Uterus (tissue), 4 donors: ENCODE measurements around the gene PRKACG. TPM values are rescaled to one million over a fixed set of nuclear protein-coding genes. Genes with fewer than 3 reads are reported as not detected.

ENCODE experiments used
- DNase-seq, 2 donors: peaks; one replicate each; pipeline ENCODE4 v3.0.0-alpha.2; 2019 to 2020
- H3K27ac ChIP-seq, 2 donors: fragments of 200-600 bp; sonication (generic); 1 replicate in 1 of 2; 2 replicates in 1 of 2; pipeline ENCODE4 v1.5.1; 2016 to 2018
- H3K27me3 ChIP-seq, 2 donors: fragments of 200-600 bp; sonication (generic); one replicate each; pipeline ENCODE4 v1.5.1; 2018 to 2019; ENCODE audit warnings: control low read depth in 1 of 2
- H3K36me3 ChIP-seq, 2 donors: fragments of 200-600 bp; sonication (generic); one replicate each; pipeline ENCODE4 v1.5.1; 2019; ENCODE audit warnings: control low read depth in 1 of 2
- H3K4me1 ChIP-seq, 2 donors: fragments of 200-600 bp; sonication (generic); one replicate each; pipeline ENCODE4 v1.5.1; 2018 to 2019; ENCODE audit warnings: control low read depth in 1 of 2
- H3K4me3 ChIP-seq, 2 donors: fragments of 200-600 bp; sonication (generic); 1 replicate in 1 of 2; 2 replicates in 1 of 2; pipeline ENCODE4 v1.5.1; 2018 to 2019; ENCODE audit warnings: mild to moderate bottlenecking in 1 of 2
- H3K9me3 ChIP-seq, 2 donors: fragments of 200-600 bp; sonication (generic); one replicate each; pipeline ENCODE4 v1.5.1; 2019; ENCODE audit warnings: control low read depth in 1 of 2
- POLR2A ChIP-seq, 2 donors: fragments of 450-650 bp; IDR thresholded peaks; one replicate each; pipeline ENCODE4 v1.6.1; 2016; ENCODE audit warnings: antibody characterized with exemption in 2 of 2, mild to moderate bottlenecking in 1 of 2, moderate library complexity in 1 of 2
- intact Hi-C: fragments of 100-400 bp; cut with DNase I; formaldehyde crosslinking; loops from one replicate; pipeline ENCODE4 v1.15.1; 2023; ENCODE audit warnings: low total_unique reads
- total RNA-seq, 4 donors: library from RNA; depleted of rRNA in 3 of 4; stranded (reverse); fragments of >200 nt in 3 of 4; gene quantifications; one replicate each; pipeline versions ENCODE4 v1.1.0 to v1.2.4, GENCODE V29; 2014 to 2023
- TF ChIP-seq, protein P1 (sequence below), 4 experiments: fragments of 200-600 bp in 2 of 4; fragments of 450-650 bp in 2 of 4; sonication (generic) in 2 of 4; IDR thresholded peaks; one replicate each; pipeline ENCODE4 v1.5.1; 2016 to 2019; ENCODE audit warnings: antibody characterized with exemption in 4 of 4, mild to moderate bottlenecking in 2 of 4, moderate library complexity in 1 of 4
- donor health status: DM: yes; HTN: yes; CAD: no.

PRKACG gene
- total RNA-seq, 4 donors from 2014 or later, result not detected

DNA sequence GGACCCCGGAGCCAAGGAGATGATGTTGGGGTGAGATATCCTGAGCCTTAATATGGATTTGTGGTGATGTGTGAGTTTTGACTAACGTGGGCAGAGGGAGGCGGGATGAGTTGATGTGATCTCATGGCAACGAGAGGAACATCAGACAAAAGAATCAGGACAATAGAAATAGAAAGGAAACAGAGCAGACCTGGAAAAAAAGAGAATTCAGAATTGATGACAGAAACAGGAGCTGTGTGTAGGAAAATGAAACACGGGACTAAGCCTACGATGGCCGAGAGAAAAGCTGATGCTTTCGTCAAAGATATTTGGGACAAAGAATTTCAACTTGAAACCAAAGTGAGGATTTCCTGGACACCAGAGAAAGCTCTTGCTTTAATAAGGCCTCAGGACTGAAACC lies 10.9 kb downstream of the PRKACG start:
- Histone ChIP-seq H3K36me3 (no peaks in the 10 kb centered on the region), H3K9me3 (no peaks in the 10 kb centered on the region), H3K27ac (no peak overlapping the region), H3K27me3 (no peaks in the 10 kb centered on the region), H3K4me1 (no peaks in the 10 kb centered on the region), H3K4me3 (no peak overlapping the region)
- no peak for TF ChIP-seq POLR2A (IDR thresholded peaks at IDR 0.05)
- TF ChIP-seq, protein P1, sequence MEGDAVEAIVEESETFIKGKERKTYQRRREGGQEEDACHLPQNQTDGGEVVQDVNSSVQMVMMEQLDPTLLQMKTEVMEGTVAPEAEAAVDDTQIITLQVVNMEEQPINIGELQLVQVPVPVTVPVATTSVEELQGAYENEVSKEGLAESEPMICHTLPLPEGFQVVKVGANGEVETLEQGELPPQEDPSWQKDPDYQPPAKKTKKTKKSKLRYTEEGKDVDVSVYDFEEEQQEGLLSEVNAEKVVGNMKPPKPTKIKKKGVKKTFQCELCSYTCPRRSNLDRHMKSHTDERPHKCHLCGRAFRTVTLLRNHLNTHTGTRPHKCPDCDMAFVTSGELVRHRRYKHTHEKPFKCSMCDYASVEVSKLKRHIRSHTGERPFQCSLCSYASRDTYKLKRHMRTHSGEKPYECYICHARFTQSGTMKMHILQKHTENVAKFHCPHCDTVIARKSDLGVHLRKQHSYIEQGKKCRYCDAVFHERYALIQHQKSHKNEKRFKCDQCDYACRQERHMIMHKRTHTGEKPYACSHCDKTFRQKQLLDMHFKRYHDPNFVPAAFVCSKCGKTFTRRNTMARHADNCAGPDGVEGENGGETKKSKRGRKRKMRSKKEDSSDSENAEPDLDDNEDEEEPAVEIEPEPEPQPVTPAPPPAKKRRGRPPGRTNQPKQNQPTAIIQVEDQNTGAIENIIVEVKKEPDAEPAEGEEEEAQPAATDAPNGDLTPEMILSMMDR (IDR thresholded peaks at IDR 0.05), result no peak
- DNase-seq, result no peak
- intact Hi-C loops, result no loop called here

DNA sequence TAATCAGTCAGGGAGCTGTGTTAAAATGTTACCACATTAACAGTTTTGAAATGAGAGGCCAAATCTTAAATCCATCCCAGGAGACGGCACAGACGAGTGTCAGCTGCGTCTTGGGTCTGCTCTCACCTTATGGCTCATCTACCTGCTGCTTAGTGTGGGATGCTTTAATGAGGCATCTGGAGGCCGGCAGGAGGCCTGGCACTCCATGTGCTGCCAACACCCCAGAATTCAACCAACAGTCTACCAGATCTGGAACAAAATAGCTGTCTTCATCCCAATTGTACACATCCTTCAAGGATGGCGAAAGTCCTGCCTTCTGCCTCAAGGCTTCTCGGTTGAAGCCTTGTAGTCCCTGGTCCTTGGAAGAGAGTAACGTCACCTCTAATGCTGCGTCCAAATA lies 12.0 kb downstream of the PRKACG start:
- DNase-seq, result no peak
- TF ChIP-seq POLR2A (IDR thresholded peaks at IDR 0.05), result no peak
- TF ChIP-seq, protein P1 (IDR thresholded peaks at IDR 0.05), result no peak
- Histone ChIP-seq H3K4me3 (no peak overlapping the region), H3K27me3 (no peaks in the 10 kb centered on the region), H3K36me3 (no peaks in the 10 kb centered on the region), H3K4me1 (no peaks in the 10 kb centered on the region), H3K9me3 (no peaks in the 10 kb centered on the region), H3K27ac (no peak overlapping the region)
- intact Hi-C loops, result no loop called here

DNA sequence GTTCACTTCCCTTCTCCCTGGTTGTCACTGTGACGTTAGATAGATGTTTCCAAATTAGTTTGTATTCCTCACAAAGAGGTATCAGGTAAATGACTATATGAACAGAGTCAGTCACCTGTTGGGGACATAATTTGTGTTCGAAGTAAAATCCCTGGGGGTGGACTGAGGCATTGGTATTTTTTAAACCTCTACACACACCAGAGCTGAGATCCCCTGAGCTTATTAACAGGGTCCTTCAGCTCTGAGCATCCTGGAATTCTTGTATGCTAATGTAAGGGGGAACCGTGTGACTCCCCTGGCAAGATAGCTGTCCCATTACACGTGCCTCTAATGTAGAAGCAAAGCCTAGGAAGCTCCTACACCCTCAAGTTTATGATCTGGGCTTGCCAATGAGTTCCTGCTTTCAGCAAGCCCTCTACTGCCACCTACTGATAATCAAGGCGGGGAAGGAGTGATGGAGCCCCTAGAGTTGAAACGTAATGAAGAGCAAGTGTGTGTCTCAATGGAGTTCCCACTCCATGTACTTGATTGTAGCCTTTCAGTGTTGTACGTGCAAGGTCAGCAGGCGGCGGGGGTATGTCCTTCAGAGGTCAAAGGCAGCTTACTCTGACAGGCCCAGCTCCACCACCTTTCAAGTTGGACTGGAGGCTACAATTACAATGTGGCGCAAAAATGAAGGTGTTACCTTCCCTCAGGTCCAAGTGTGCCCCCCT lies 14.4 kb downstream of the PRKACG start:
- TF ChIP-seq, protein P1 (IDR thresholded peaks at IDR 0.05), result peak; percentile 63 to 76 (median 74)
- TF ChIP-seq POLR2A (IDR thresholded peaks at IDR 0.05), result no peak

DNA sequence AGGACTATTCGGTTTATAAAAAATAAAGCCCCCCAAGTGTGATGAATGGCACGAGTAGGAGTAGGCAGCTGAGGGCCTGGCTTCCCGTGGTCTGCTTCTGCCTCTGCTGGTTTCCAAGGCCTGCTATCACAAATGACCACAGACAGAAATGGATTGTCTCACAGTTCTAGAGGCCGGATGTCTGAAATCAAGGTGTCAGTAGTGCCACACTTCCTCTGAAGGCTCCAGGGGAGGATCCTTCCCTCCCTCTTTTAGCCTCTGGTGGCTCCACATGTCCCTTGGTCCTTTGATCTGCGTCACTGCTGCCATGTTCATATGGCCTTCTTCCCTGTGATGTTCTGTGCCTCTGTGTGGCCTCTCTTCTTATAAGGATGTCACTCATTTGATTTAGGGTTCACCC lies 15.1 kb downstream of the PRKACG start:
- TF ChIP-seq POLR2A (IDR thresholded peaks at IDR 0.05), result no peak
- TF ChIP-seq, protein P1 (IDR thresholded peaks at IDR 0.05), result no peak

More for the DNA sequence above, 14.4 kb downstream of the PRKACG start:
- Histone ChIP-seq H3K36me3 (no peaks in the 10 kb centered on the region), H3K4me1 (no peaks in the 10 kb centered on the region), H3K9me3 (no peaks in the 10 kb centered on the region), H3K27ac (no peak overlapping the region), H3K4me3 (no peak overlapping the region), H3K27me3 (no peaks in the 10 kb centered on the region)
- intact Hi-C loops, result no loop called here
- peak; percentile 46 to 71 for DNase-seq

DNA sequence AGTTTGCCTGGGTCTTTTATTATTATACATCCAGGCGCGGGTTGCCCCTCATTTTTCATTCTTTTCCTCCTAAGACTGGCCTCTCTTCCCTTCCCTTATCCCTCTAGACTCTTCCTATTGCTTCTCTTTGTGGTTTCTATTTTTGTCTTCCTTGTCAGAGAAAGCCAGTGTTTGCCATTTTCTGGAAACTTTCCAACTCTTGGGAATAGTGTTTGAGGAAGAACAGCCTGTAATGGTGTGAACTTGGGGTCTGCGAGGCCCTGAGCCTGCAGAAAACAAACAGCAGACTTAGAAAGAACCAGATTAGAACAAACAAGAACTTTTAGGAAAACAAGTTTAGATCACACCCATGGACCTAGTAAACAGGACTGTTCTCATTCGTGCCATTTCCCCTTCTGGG lies 15.5 kb downstream of the PRKACG start:
- TF ChIP-seq, protein P1 (IDR thresholded peaks at IDR 0.05), result no peak
- TF ChIP-seq POLR2A (IDR thresholded peaks at IDR 0.05), result no peak
- H3K9me3 ChIP-seq, result no peaks in the 10 kb centered on the region
- intact Hi-C loops, result no loop called here
- DNase-seq, result no peak
- H3K4me3 ChIP-seq, result no peak overlapping the region
- no peaks in the 10 kb centered on the region for H3K4me1 ChIP-seq
- H3K27me3 ChIP-seq, result no peaks in the 10 kb centered on the region
- H3K36me3 ChIP-seq, result no peaks in the 10 kb centered on the region
- peak overlapping the region in 1 of 2 donors; percentile 52 for H3K27ac ChIP-seq

More for the DNA sequence above, 15.1 kb downstream of the PRKACG start:
- Histone ChIP-seq H3K4me3 (no peak overlapping the region), H3K27me3 (no peaks in the 10 kb centered on the region), H3K9me3 (no peaks in the 10 kb centered on the region), H3K36me3 (no peaks in the 10 kb centered on the region), H3K4me1 (no peaks in the 10 kb centered on the region), H3K27ac (peak overlapping the region in 1 of 2 donors; percentile 52)
- no peak for DNase-seq
- intact Hi-C loops, result no loop called here
